ENCODE measurements around the gene SLC27A4.

GRCh38 chr9:128317629-128318028 lies 22.7 kb upstream of the SLC27A4 start:
- TF ChIP-seq CTCF (IDR thresholded peaks at IDR 0.05) (no peak), POLR2A (IDR thresholded peaks at IDR 0.05) (no peak)
